ENCODE data around the gene ADGRG2.

The ADGRG2 gene

DNA sequence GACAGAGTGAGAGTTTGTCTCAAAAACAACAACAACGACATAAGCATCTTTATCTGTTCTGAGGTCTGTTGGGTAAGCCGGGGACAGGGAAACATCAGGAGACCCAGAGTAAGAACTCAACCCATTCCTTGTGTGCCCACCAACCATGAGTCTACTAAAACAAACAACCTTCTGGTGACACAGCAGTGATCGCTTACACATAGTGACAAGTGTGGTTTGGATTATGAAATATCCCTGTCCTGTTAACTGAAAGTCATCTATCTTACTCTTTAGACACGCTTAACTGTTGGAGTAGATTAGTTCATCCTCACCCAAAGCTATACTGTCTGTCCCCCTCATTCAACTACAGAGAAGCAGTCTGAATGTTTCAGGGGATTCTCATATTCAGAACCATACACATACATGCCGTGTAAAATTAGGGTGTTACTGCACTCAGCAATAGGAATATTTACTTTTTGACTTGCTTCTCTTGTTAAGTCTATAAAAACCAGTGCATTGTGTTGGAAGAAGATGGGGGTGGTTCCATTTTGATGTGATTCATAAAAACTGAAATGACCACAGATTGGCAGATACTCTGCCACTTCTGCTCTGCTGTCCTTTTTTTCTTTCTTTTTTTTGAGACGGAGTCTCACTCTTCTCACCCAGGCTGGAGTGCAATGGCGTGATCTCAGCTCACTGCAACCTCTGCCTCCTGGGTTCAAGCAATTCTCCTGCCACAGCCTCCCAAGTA lies 165.8 kb downstream of the ADGRG2 start:
- no peak for DNase-seq (ENCODE audit: low read depth in 2 of 2)

DNA sequence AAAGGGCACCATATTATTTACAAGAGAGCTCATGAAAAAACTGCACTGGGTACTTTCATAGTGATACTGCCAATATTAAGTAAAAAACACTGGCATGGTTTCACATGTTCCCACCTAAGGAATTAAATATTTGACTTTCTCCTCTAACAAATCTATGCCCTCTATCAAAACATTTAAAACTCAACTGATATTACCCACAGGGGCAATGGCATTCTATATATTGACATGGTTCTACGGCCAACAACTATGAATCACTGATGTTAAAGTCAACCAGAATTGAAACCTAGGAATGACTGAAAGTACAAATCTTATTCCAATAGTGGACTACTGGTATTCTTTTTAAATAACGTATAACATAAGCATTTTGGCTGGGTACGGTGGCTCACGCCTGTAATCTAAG lies 166.6 kb downstream of the ADGRG2 start:
- no peak for DNase-seq (ENCODE audit: low read depth in 2 of 2)

DNA sequence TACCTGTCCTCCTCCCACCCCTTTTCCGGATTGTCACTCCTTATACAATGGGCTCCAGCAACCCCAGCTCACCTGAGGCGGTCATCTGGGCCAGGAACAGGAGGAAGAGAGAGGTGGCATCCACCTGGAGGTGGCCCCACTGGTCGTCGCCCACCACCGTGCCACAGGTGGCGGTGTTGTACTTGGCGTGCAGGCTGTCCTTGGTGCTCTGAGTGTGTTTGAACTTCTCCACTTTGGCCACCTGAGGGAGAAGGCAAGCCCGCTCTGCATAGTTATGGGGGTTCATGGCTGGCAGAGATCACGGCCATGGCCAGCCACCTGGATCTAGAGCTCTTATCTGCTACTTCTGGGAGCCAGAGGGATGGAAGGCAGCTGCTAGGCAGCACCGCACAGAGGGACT lies 171.2 kb downstream of the ADGRG2 start:
- DNase-seq (ENCODE audit: low read depth in 2 of 2) = no peak

DNA sequence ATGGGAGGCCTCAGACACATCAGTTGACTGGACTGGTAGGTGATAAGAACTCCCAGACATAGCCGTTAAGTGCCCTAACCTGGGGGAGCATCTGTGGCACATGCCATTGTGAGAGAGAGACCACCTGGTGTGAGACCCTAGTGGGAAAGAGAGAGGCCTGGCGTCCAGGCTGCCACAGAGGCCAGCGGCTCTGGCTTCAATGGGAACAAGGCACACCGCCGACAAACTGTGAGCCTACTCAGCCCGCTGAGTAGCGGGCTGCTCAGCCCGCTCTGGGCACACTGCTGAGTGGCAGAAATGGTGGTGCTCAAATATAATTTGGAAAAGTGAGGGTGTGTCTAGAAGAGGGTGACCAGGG lies 172.3 kb downstream of the ADGRG2 start:
- no peak for DNase-seq (ENCODE audit: low read depth in 2 of 2)

DNA sequence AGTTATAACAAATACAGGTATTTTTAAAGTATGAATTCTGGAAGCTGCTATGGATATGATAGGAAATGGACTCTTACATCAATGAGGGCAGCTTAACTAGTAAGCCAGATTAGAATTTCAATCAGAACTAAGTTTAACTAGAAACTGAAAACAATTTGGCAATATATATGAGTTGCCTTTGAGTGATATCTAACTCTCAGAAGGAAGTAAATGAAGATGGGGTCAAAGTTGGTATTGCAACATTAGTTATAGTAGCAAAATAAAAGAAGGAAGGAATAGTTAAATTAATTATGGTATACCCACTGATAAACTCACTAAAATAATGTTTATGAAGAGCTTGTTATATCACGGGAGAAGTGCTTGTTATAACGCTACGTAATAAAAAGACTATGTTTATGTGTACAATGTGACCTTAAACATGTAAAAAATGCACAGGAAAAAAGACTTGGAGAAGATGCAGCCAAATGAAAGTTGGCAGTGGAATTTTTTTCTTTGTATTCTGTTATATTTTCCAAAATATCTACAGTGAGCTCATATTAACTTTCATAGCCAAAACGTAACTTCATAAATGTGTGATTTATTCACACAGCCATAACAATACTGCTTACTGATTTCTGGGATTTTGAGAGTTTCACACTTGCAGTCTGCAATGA lies 172.9 kb downstream of the ADGRG2 start:
- DNase-seq (ENCODE audit: low read depth in 2 of 2) = no peak

DNA sequence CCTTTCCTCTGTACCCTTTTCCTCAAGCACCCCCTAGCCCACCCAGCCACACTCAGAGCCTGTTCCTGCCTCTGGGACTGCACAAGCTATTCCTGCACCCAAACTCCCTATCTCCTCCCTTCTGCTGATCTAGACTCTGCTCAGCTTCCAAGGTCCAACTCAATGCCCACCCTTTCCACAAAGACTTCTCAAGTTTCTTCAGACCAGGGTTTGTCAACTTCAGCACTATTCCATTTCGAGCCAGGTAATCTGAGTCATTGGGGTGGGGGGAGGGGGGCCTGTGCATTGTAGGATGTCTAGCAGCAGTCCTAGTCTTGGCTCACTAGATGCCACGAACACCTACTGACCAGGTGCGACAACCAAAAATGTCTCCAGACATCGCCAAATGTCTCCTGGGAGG lies 175.7 kb downstream of the ADGRG2 start:
- DNase-seq (ENCODE audit: low read depth in 2 of 2) = no peak

DNA sequence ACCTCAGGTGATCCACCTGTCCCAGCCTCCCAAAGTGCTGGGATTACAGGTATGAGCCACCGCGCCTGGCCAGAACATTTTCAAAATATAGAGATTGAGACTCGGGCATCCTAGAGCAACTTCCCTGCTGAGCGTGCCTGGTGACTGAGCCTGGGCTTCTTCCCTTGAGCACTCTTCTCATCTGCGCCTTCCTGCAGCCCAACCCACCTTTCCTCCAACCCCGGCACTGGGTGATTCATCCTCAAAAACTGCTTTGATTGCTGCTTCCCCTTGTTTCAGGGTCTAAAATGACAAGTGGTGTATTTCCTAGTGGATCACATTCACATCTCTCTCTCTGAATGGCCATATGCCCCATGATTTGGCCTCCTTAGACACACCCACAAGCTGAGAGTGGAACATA lies 176.1 kb downstream of the ADGRG2 start:
- DNase-seq (ENCODE audit: low read depth in 2 of 2) = no peak

DNA sequence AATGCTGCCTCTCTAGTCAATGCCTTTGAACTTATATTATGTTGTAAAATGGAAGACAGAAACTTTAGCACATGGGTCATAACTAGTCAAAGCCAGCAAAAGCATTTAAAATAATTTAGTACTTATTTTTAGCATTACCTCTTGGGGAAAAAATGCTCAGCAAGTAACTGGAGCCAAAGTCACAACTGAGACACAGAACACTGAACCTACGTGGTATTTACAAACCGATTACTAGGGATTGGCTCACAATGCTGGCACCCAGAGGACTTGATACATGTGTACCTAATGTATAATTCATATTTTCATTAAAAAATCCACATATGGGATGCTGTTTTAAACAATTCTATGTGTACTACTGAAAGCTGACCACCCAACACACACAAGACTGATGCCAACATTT lies 176.8 kb downstream of the ADGRG2 start:
- DNase-seq (ENCODE audit: low read depth in 2 of 2) = no peak

DNA sequence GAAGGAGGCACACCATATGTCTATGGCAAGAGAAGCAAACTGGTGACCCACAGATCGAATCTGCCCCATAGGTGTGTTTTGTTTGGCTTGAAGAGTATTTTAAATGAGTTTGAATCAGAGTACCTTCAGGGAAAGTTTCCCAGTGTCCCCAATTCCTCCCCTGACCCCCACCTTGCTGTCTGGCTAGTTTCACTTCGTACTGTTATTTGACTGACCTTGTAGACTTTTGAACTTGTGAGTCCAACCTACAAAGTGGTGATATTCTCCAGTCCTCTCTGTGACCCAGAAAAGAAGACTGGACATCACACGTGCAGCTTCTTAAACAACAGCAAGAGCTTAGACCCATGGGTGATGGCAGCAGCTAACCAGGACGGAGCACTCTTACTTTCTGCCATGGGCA lies 177.8 kb downstream of the ADGRG2 start:
- no peak for DNase-seq (ENCODE audit: low read depth in 2 of 2)

DNA sequence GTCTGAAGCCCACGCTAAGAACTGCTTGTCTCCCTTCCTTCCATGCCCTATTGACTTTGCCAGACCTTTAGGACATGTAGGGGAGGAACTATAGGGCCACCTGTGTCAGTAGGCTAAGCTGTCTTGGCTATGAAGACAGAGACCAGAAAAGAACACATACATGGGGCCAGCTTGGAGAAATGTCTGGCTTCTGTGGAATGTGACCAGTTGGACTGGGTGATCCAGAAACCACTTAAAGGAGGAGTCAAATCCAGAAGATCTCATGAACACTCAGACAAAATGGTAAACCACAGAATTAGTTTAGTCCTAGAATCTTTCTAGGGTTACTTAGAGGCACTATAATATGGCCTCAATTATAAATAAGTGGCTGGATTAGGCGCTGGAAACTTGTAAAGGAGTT lies 180.4 kb downstream of the ADGRG2 start:
- DNase-seq (ENCODE audit: low read depth in 2 of 2) = no peak

Measured in stimulated activated CD8-positive, alpha-beta memory T cell treated with anti-CD3 and anti-CD28 coated beads, Interleukin-2, amount 100 ng/mL, for 48 hours (primary cell).